Naive thymus-derived CD4-positive, alpha-beta T cell (primary cell): ENCODE data around the gene P2RY6. TPM values are rescaled to one million over a fixed set of nuclear protein-coding genes. Genes with fewer than 3 reads are reported as not detected.

Source experiments
- ATAC-seq: fragments of 150-1000 bp; cut with Tn5 transposase; 2 replicates; pipeline ENCODE4 v1.10.0; 2021; ENCODE audit warnings: mild to moderate bottlenecking, moderate library complexity
- CTCF ChIA-PET: fragments of 350-600 bp; sonication (Branson Sonifier 250); formaldehyde crosslinking; loops from one replicate; lab custom pipeline; 2021; ENCODE audit warnings: antibody characterized with exemption; lab: Charles Lee
- POLR2A ChIA-PET: fragments of 350-600 bp; sonication (Branson Sonifier 250); formaldehyde crosslinking; loops from one replicate; lab custom pipeline; 2021; ENCODE audit warnings: antibody characterized with exemption, inconsistent platforms; lab: Charles Lee
- DNase-seq, 9 donors: peaks; one replicate each; pipeline versions ENCODE4 v3.0.0 to v3.0.0-alpha.2; 2020 to 2022; ENCODE audit warnings: mixed read lengths in 1 of 9
- H3K27ac ChIP-seq: one replicate; pipeline ENCODE4 v1.7.0; 2013; ENCODE audit warnings: mild to moderate bottlenecking, low read depth, low read length, moderate library complexity
- H3K27me3 ChIP-seq, 2 donors: one replicate each; pipeline ENCODE4 v1.7.0; 2013; ENCODE audit warnings: low read length in 2 of 2, mild to moderate bottlenecking in 2 of 2, moderate library complexity in 2 of 2; ENCODE audit not compliant: control insufficient read depth in 2 of 2, insufficient read depth in 2 of 2
- H3K36me3 ChIP-seq, 3 experiments: 1 replicate in 2 of 3; 2 replicates in 1 of 3; pipeline ENCODE4 v1.7.0; 2013; ENCODE audit warnings: low read length in 3 of 3, mild to moderate bottlenecking in 3 of 3, moderate library complexity in 1 of 3; ENCODE audit not compliant: insufficient read depth in 3 of 3, control insufficient read depth in 2 of 3
- H3K4me1 ChIP-seq, 2 donors: one replicate each; pipeline ENCODE4 v1.7.0; 2013; ENCODE audit warnings: low read length in 2 of 2, mild to moderate bottlenecking in 2 of 2, moderate library complexity in 1 of 2; ENCODE audit not compliant: control insufficient read depth in 2 of 2, insufficient read depth in 2 of 2
- H3K4me3 ChIP-seq: 2 replicates; pipeline ENCODE4 v1.7.0; 2013; ENCODE audit warnings: mild to moderate bottlenecking, low read length
- H3K9me3 ChIP-seq, 3 experiments: 1 replicate in 2 of 3; 2 replicates in 1 of 3; pipeline ENCODE4 v1.7.0; 2013; ENCODE audit warnings: low read length in 3 of 3; ENCODE audit not compliant: control insufficient read depth in 2 of 3
- H3K27ac Mint-ChIP-seq, 9 donors: one replicate each; pipeline ENCODE4 v1.8.0; 2020 to 2022; ENCODE audit warnings: mixed read lengths in 9 of 9, mild to moderate bottlenecking in 8 of 9, moderate library complexity in 5 of 9, inconsistent platforms in 2 of 9
- H3K27me3 Mint-ChIP-seq, 5 donors: one replicate each; pipeline ENCODE4 v1.8.0; 2021 to 2022; ENCODE audit warnings: mixed read lengths in 5 of 5, mild to moderate bottlenecking in 1 of 5
- H3K36me3 Mint-ChIP-seq, 5 donors: one replicate each; pipeline ENCODE4 v1.8.0; 2020 to 2022; ENCODE audit warnings: mixed read lengths in 5 of 5, mild to moderate bottlenecking in 3 of 5, inconsistent platforms in 1 of 5
- H3K4me1 Mint-ChIP-seq, 7 donors: one replicate each; pipeline ENCODE4 v1.8.0; 2020 to 2022; ENCODE audit warnings: mixed read lengths in 7 of 7, mild to moderate bottlenecking in 3 of 7, inconsistent platforms in 1 of 7
- H3K4me3 Mint-ChIP-seq, 10 donors: one replicate each; pipeline ENCODE4 v1.8.0; 2020 to 2022; ENCODE audit warnings: mild to moderate bottlenecking in 10 of 10, mixed read lengths in 10 of 10, moderate library complexity in 6 of 10, inconsistent platforms in 2 of 10
- H3K9me3 Mint-ChIP-seq, 11 donors: one replicate each; pipeline ENCODE4 v1.8.0; 2020 to 2022; ENCODE audit warnings: mixed read lengths in 11 of 11, mild to moderate bottlenecking in 4 of 11, inconsistent platforms in 1 of 11, moderate library complexity in 1 of 11
- intact Hi-C, 2 donors: fragments of 100-400 bp; cut with micrococcal nuclease; formaldehyde crosslinking; loops; one replicate each; pipeline ENCODE4 v1.15.1; 2023
- polyA plus RNA-seq, 2 donors: library from polyadenylated mRNA; unstranded; fragments of 300-500 nt; fragmentation: Illumina TruSeq; gene quantifications; one replicate each; pipeline ENCODE4 v1.2.3, GENCODE V29; 2021
- total RNA-seq, 6 experiments: library from RNA in 5 of 6; stranded (reverse) in 5 of 6; gene quantifications; 1 replicate in 5 of 6; 2 replicates in 1 of 6; pipeline ENCODE4 v1.2.3 and lab custom pipeline; 2021 to 2026

Gene P2RY6
- total and polyA plus RNA-seq, 7 experiments from 2014 or later, result 0.34 to 1.8 (median 0.92) TPM; not detected in 4

DNA sequence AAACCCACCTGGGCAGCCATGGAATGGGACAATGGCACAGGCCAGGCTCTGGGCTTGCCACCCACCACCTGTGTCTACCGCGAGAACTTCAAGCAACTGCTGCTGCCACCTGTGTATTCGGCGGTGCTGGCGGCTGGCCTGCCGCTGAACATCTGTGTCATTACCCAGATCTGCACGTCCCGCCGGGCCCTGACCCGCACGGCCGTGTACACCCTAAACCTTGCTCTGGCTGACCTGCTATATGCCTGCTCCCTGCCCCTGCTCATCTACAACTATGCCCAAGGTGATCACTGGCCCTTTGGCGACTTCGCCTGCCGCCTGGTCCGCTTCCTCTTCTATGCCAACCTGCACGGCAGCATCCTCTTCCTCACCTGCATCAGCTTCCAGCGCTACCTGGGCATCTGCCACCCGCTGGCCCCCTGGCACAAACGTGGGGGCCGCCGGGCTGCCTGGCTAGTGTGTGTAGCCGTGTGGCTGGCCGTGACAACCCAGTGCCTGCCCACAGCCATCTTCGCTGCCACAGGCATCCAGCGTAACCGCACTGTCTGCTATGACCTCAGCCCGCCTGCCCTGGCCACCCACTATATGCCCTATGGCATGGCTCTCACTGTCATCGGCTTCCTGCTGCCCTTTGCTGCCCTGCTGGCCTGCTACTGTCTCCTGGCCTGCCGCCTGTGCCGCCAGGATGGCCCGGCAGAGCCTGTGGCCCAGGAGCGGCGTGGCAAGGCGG is 24.5 kb downstream of the P2RY6 start:
- Histone ChIP-seq H3K27me3 (no peaks in the 10 kb centered on the region), H3K4me1 (no peaks in the 10 kb centered on the region), H3K9me3 (no peaks in the 10 kb centered on the region), H3K36me3 (no peaks in the 10 kb centered on the region), H3K4me3 (no peak overlapping the region), H3K27ac (no peak overlapping the region)
- DNase-seq (no peak), ATAC-seq (no peak)
- Mint-ChIP-seq H3K4me3 (peak overlapping the region in 1 of 10 donors; percentile 20), H3K9me3 (no peaks in the 10 kb centered on the region), H3K36me3 (no peaks in the 10 kb centered on the region), H3K4me1 (peaks cover 0 to 5% (median 0%) of the 10 kb centered on the region in 7 donors), H3K27me3 (peaks cover 9 to 17% (median 12%) of the 10 kb centered on the region in 5 donors), H3K27ac (no peak overlapping the region)
- intact Hi-C loops, result no loop called here
- ChIA-PET POLR2A (no interaction called here), CTCF (no interaction called here)

DNA sequence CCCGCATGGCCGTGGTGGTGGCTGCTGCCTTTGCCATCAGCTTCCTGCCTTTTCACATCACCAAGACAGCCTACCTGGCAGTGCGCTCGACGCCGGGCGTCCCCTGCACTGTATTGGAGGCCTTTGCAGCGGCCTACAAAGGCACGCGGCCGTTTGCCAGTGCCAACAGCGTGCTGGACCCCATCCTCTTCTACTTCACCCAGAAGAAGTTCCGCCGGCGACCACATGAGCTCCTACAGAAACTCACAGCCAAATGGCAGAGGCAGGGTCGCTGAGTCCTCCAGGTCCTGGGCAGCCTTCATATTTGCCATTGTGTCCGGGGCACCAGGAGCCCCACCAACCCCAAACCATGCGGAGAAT is 25.1 kb downstream of the P2RY6 start:
- ATAC-seq (no peak), DNase-seq (no peak)
- POLR2A ChIA-PET, result no interaction called here
- H3K9me3 ChIP-seq, result no peaks in the 10 kb centered on the region
- Mint-ChIP-seq H3K27ac (no peak overlapping the region), H3K4me3 (no peak overlapping the region), H3K36me3 (no peaks in the 10 kb centered on the region), H3K9me3 (no peaks in the 10 kb centered on the region), H3K27me3 (peaks cover 9 to 17% (median 15%) of the 10 kb centered on the region in 5 donors), H3K4me1 (peaks cover 0 to 7% (median 0%) of the 10 kb centered on the region in 7 donors)
- intact Hi-C loops, result no loop called here
- no peak overlapping the region for H3K4me3 ChIP-seq
- CTCF ChIA-PET, result interaction anchor here (1.7 kb wide), 1 partner anchor 10 kb away, joined by 10 read pairs; no protein-coding TSS in a partner anchor
- H3K27ac ChIP-seq, result no peak overlapping the region
- H3K36me3 ChIP-seq, result no peaks in the 10 kb centered on the region
- H3K27me3 ChIP-seq, result no peaks in the 10 kb centered on the region
- H3K4me1 ChIP-seq, result no peaks in the 10 kb centered on the region

DNA sequence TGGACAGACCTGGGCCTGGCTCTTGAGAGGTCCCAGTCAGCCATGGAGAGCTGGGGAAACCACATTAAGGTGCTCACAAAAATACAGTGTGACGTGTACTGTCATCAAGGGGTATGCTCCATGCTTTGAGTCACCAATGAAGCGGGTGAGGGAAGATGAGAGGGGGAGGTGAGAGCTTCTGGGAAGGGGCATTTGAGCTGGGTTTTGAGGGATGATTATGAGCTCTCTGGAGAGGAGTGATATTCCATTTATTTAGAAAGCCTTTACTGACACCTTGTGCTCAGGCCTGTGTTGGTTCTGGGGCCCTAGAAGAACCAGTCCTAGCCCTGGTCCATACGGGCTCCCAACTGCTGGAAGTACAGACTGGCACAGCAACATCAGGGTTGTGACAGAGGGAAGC is 25.6 kb downstream of the P2RY6 start:
- no peak overlapping the region for H3K4me3 Mint-ChIP-seq
- no peaks in the 10 kb centered on the region for H3K36me3 ChIP-seq
- no peaks in the 10 kb centered on the region for H3K36me3 Mint-ChIP-seq
- H3K27me3 ChIP-seq, result no peaks in the 10 kb centered on the region
- intact Hi-C loops, result no loop called here
- DNase-seq (no peak), ATAC-seq (no peak)
- H3K4me3 ChIP-seq, result no peak overlapping the region
- peaks cover 0 to 7% (median 0%) of the 10 kb centered on the region in 7 donors for H3K4me1 Mint-ChIP-seq
- no peaks in the 10 kb centered on the region for H3K9me3 ChIP-seq
- ChIA-PET POLR2A (no interaction called here), CTCF (interaction anchor here (1.1 to 2.2 kb wide), 3 partner anchors 8 to 37 kb away, joined by 3 to 10 read pairs (median 8); no protein-coding TSS in a partner anchor)
- H3K4me1 ChIP-seq, result no peaks in the 10 kb centered on the region
- no peak overlapping the region for H3K27ac ChIP-seq
- no peak overlapping the region for H3K27ac Mint-ChIP-seq
- H3K27me3 Mint-ChIP-seq, result peaks cover 9 to 20% (median 19%) of the 10 kb centered on the region in 5 donors
- H3K9me3 Mint-ChIP-seq, result no peaks in the 10 kb centered on the region

DNA sequence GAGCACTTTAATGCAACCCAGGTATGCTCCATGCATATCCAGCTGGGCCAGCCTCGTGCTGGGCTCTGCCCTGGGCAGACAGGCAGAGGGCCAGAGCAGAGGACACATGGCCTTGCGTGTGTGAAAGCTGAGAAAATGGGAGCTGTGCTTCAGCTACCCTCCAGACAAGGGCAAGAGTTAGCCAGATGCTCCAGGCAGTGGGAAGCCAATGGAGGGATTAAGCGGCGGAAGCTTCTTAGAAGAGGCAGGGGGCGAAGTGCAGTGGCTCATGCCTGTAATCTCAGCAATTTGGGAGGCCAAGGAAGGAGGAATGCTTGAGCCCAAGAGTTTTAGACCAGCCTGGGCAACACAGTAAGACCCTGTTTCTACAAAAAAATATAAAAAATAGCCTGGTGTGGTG is 26.1 kb downstream of the P2RY6 start:
- Mint-ChIP-seq H3K27ac (no peak overlapping the region), H3K4me3 (no peak overlapping the region), H3K9me3 (no peaks in the 10 kb centered on the region), H3K27me3 (peaks cover 13 to 25% (median 20%) of the 10 kb centered on the region in 5 donors), H3K4me1 (peaks cover 0 to 7% (median 0%) of the 10 kb centered on the region in 7 donors), H3K36me3 (no peaks in the 10 kb centered on the region)
- H3K9me3 ChIP-seq, result no peaks in the 10 kb centered on the region
- DNase-seq, result no peak
- H3K4me3 ChIP-seq, result no peak overlapping the region
- no peaks in the 10 kb centered on the region for H3K4me1 ChIP-seq
- no peak for ATAC-seq
- no peaks in the 10 kb centered on the region for H3K36me3 ChIP-seq
- CTCF ChIA-PET, result interaction anchor here (1.1 to 2.2 kb wide), 3 partner anchors 9 to 37 kb away, joined by 3 to 10 read pairs (median 8); no protein-coding TSS in a partner anchor
- no peaks in the 10 kb centered on the region for H3K27me3 ChIP-seq
- intact Hi-C loops, result no loop called here
- H3K27ac ChIP-seq, result no peak overlapping the region
- POLR2A ChIA-PET, result no interaction called here

DNA sequence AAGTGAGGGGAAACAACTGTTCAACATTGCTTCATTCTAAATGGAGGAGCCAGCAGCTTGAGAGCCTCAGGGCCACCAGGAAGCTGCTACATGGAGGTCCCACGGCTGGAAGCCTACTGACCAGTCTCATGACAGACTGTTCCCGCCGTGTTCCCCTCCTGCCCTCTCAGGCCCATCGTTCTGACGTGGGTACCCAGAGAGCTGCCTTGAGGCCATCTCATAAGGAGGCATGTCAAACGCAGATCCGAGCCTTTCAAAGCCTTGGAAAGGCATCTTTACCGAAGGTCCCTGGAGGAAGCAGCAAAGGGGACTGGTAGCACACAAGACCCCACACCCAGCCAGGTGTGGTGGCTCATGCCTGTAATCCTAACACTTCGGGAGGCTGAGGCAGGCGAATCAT is 27.6 kb downstream of the P2RY6 start:
- no peak for ATAC-seq
- no peak overlapping the region for H3K27ac Mint-ChIP-seq
- H3K27ac ChIP-seq, result no peak overlapping the region
- no peaks in the 10 kb centered on the region for H3K4me1 ChIP-seq
- ChIA-PET CTCF (interaction anchor here (1.0 to 2.2 kb wide), 2 partner anchors 35 to 51 kb away, joined by 3 to 8 read pairs; no protein-coding TSS in a partner anchor), POLR2A (no interaction called here)
- intact Hi-C loops, result no loop called here
- H3K4me3 Mint-ChIP-seq, result no peak overlapping the region
- H3K4me1 Mint-ChIP-seq, result peaks cover 0 to 7% (median 0%) of the 10 kb centered on the region in 7 donors
- H3K36me3 ChIP-seq, result no peaks in the 10 kb centered on the region
- DNase-seq, result no peak
- H3K4me3 ChIP-seq, result no peak overlapping the region
- peaks cover 18 to 33% (median 23%) of the 10 kb centered on the region in 5 donors for H3K27me3 Mint-ChIP-seq
- no peaks in the 10 kb centered on the region for H3K27me3 ChIP-seq
- no peaks in the 10 kb centered on the region for H3K9me3 Mint-ChIP-seq
- H3K9me3 ChIP-seq, result no peaks in the 10 kb centered on the region
- H3K36me3 Mint-ChIP-seq, result no peaks in the 10 kb centered on the region

DNA sequence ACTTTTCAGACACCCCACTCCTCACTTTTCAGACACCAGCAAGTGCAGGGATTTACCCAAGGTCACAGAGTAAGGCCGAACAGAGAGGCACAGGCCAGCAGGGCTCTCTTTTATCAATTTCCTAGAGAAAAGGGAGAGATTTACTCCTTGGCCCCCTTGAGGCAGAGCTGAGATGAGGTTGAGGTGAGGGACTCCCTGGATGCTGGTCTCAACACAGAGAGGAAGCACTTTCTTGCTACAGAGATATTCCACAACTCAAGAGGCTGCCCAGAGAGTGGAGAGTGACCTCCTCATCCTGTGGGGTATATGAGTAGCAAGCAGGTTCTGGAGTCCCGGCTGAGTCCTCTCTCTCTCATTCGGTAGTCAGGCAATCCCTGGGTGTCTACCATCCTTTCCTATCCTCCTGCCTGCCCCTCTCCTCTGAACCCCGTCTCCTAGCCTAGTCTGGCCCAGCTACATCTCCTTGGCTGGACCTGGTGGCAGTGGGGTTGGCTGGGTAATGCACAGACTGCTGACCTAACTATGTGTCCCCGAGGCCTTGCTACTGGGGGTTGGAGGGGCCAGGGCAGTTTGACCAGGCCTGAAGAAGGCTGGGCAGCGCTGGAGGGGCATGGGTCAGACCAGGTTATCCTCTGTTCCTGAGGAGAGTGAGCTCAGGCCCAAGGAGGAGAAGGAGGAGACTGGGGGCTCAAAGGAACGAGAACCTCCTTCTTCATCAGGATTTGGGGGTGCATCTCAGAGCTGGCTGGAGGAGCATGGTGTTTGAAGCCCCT is 34.1 kb downstream of the P2RY6 start:
- CTCF ChIA-PET, result interaction anchor here (1.1 to 4.1 kb wide), 4 partner anchors 8 to 45 kb away, joined by 3 to 28 read pairs (median 6); no protein-coding TSS in a partner anchor
- Mint-ChIP-seq H3K27ac (no peak overlapping the region), H3K4me3 (peak overlapping the region in 8 of 10 donors; percentile 29 to 95 (median 90)), H3K27me3 (peaks cover 14 to 50% (median 25%) of the 10 kb centered on the region in 5 donors), H3K36me3 (no peaks in the 10 kb centered on the region), H3K9me3 (peaks cover 0 to 3% (median 0%) of the 10 kb centered on the region in 11 donors), H3K4me1 (peaks cover 8 to 13% (median 11%) of the 10 kb centered on the region in 7 donors)
- Histone ChIP-seq H3K36me3 (no peaks in the 10 kb centered on the region), H3K9me3 (no peaks in the 10 kb centered on the region), H3K27ac (no peak overlapping the region), H3K27me3 (peaks cover 0 to 4% of the 10 kb centered on the region in 2 donors), H3K4me3 (no peak overlapping the region), H3K4me1 (peaks cover 4 to 5% of the 10 kb centered on the region in 2 donors)
- ATAC-seq, result no peak
- POLR2A ChIA-PET, result no interaction called here
- DNase-seq, result no peak
- intact Hi-C loops, result loop anchor here (2.0 to 5.0 kb wide), 4 partner anchors 71 to 356 kb away; partner anchors contain the start of genes FAM168A (in 1 of the 2) and RELT (in 1 of the 2)
